Kidney (tissue), 14 donors: ENCODE results near the gene CCDC34. TPM values are rescaled to one million over a fixed set of nuclear protein-coding genes. Genes with fewer than 3 reads are reported as not detected.
"Not testable (repeated sequence)": the region's sequence is repeated elsewhere in the genome, so short reads cannot be mapped to it uniquely, and the experiment has no call there.

Experiments used
- DNase-seq, 5 donors: peaks; one replicate each; pipeline ENCODE4 v3.0.0-alpha.2; 2013 to 2020
- FAIRE-seq: peaks from 2 replicates; lab custom pipeline; 2012; peaks lifted over from hg19 to GRCh38; lab: Jason Lieb, UNC
- H3K27ac ChIP-seq, 2 donors: one replicate each; pipeline ENCODE4 v1.7.0; 2013; ENCODE audit warnings: low read depth in 2 of 2, low read length in 2 of 2, inconsistent platforms in 1 of 2
- H3K27me3 ChIP-seq: one replicate; pipeline ENCODE4 v1.7.1; 2013; ENCODE audit warnings: low read length, inconsistent platforms; ENCODE audit not compliant: control insufficient read depth, insufficient read depth
- H3K36me3 ChIP-seq, 3 donors: one replicate each; pipeline versions ENCODE4 v1.7.0 to v1.7.1; 2013; ENCODE audit warnings: low read length in 3 of 3, control low read depth in 1 of 3, inconsistent platforms in 1 of 3; ENCODE audit not compliant: insufficient read depth in 3 of 3, control insufficient read depth in 2 of 3
- H3K4me1 ChIP-seq, 3 donors: one replicate each; pipeline versions ENCODE4 v1.7.0 to v1.7.1; 2013; ENCODE audit warnings: low read length in 3 of 3, inconsistent platforms in 1 of 3, low read depth in 1 of 3; ENCODE audit not compliant: control insufficient read depth in 2 of 3, insufficient read depth in 2 of 3
- H3K4me3 ChIP-seq, 3 donors: one replicate each; pipeline versions ENCODE4 v1.7.0 to v1.8.1; 2013; ENCODE audit warnings: low read length in 3 of 3, control low read depth in 1 of 3, inconsistent platforms in 1 of 3
- H3K9ac ChIP-seq, 3 donors: one replicate each; pipeline versions ENCODE4 v1.7.0 to v1.7.1; 2013; ENCODE audit warnings: low read length in 3 of 3, control low read depth in 1 of 3, inconsistent platforms in 1 of 3
- H3K9me3 ChIP-seq, 3 donors: one replicate each; pipeline versions ENCODE4 v1.7.0 to v1.7.1; 2013; ENCODE audit warnings: low read length in 3 of 3, control low read depth in 1 of 3, inconsistent platforms in 1 of 3; ENCODE audit not compliant: control insufficient read depth in 2 of 3, insufficient read depth in 1 of 3
- intact Hi-C: fragments of 100-400 bp; cut with DNase I; formaldehyde crosslinking; loops from one replicate; pipeline ENCODE4 v1.11.1; 2022
- polyA plus RNA-seq: library from polyadenylated mRNA; stranded (reverse); fragments of 350-450 nt; fragmentation: Illumina TruSeq; extraction: RNeasy Lipid Tissue Mini Kit (QIAGEN cat#74804); gene quantifications from one replicate; pipeline ENCODE4 v1.2.3, GENCODE V29; 2014; ENCODE audit warnings: low read depth, low replicate concordance; ENCODE audit not compliant: insufficient read depth
- total RNA-seq: library from RNA; stranded (reverse); fragmentation: NEBNext Ultra II Directional; extraction: Animal tissue kit (Norgen Biotek cat#: 25700); gene quantifications from one replicate; pipeline ENCODE4 v1.2.1, GENCODE V29; 2021
- TF ChIP-seq, protein P1 (sequence below): IDR thresholded peaks from 3 replicates; pipeline ENCODE4 v1.5.1; 2012; ENCODE audit warnings: mild to moderate bottlenecking, moderate library complexity, borderline replicate concordance; ENCODE audit not compliant: insufficient read depth; ENCODE audit errors: extremely low read depth
- donor health status: control.
- donor health status: control.
- donor health status: control.
- donor health status: control.
- donor health status: control.
- donor health status: DM: yes; HTN: yes; CAD: no.
- donor health status: Normal renal cell carcinoma (clear cell type).

Gene CCDC34
- total and polyA plus RNA-seq, 2 donors from 2014 or later: 5.4 to 6.0 TPM

DNA sequence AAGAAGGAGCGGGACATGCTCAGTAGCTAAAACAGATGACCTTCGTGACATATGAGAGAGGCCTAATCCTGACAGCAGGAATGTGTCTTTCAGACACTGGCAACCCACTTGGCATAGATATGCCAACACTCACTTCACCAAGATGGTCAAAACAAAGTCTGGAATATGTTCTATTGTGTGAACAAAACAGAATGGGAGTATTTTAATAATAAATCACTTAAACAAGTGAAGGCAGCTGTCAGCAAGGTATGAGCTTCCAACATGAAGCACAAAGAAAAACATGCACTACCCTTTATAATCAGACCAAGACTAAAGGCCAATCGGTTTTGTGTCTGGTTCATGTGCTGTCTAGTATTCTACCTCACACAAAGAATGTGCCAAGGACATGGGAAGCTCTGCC, 23.1 kb downstream of the CCDC34 start:
- Histone ChIP-seq H3K36me3 (no peaks in the 10 kb centered on the region), H3K9me3 (no peaks in the 10 kb centered on the region), H3K27ac (no peak overlapping the region), H3K27me3 (no peaks in the 10 kb centered on the region), H3K9ac (no peak overlapping the region), H3K4me3 (no peak overlapping the region), H3K4me1 (no peaks in the 10 kb centered on the region)
- TF ChIP-seq, protein P1, sequence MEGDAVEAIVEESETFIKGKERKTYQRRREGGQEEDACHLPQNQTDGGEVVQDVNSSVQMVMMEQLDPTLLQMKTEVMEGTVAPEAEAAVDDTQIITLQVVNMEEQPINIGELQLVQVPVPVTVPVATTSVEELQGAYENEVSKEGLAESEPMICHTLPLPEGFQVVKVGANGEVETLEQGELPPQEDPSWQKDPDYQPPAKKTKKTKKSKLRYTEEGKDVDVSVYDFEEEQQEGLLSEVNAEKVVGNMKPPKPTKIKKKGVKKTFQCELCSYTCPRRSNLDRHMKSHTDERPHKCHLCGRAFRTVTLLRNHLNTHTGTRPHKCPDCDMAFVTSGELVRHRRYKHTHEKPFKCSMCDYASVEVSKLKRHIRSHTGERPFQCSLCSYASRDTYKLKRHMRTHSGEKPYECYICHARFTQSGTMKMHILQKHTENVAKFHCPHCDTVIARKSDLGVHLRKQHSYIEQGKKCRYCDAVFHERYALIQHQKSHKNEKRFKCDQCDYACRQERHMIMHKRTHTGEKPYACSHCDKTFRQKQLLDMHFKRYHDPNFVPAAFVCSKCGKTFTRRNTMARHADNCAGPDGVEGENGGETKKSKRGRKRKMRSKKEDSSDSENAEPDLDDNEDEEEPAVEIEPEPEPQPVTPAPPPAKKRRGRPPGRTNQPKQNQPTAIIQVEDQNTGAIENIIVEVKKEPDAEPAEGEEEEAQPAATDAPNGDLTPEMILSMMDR: no peak
- intact Hi-C loops: no loop called here
- FAIRE-seq (no peak), DNase-seq (no peak)

DNA sequence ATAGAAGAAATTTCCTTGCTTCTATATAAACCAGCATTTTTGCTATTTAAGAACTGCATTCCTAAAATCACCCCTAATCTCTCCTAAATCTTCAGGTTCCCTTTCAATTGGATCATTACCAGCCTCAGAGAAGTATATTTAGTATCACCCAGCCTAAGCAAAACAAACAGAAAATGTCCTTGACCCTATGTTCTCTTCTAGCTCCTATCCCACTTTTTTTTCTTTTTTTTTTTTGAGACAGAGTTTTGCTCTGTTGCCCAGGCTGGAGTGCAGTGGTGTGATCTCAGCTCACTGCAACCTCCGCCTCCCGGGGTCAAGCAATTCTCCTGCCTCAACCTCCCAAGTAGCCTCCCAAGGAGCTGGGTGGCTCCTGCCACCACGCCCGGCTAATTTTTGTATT, 28.3 kb downstream of the CCDC34 start:
- H3K9me3 ChIP-seq, H3K27me3 ChIP-seq, DNase-seq, H3K27ac ChIP-seq, H3K4me1 ChIP-seq, H3K4me3 ChIP-seq, H3K9ac ChIP-seq, FAIRE-seq, H3K36me3 ChIP-seq, intact Hi-C loops: not testable (repeated sequence)

DNA sequence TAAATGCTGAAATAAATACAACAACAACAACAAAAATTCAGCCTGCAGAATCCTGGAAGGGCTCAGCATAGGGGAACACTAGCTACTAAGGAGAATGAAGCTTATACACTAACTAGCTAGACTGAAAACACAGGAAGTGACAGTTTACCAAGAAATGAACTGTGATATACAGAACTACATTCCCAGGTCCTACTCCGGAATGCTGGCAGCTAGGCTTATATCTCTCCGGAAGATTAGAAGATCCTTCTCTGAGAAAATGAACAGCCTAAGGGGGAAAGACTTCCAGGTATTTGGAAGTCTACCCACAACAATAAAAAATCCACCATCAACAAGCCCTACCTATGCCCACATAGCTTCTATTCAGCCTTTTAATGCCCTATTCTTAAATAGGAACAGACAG, 31.0 kb downstream of the CCDC34 start:
- H3K9ac ChIP-seq: no peak overlapping the region
- intact Hi-C loops: no loop called here
- no peaks in the 10 kb centered on the region for H3K27me3 ChIP-seq
- H3K4me3 ChIP-seq: no peak overlapping the region
- H3K27ac ChIP-seq: no peak overlapping the region
- TF ChIP-seq, protein P1: no peak
- no peak for DNase-seq
- no peaks in the 10 kb centered on the region for H3K9me3 ChIP-seq
- no peaks in the 10 kb centered on the region for H3K4me1 ChIP-seq
- no peak for FAIRE-seq
- no peaks in the 10 kb centered on the region for H3K36me3 ChIP-seq

DNA sequence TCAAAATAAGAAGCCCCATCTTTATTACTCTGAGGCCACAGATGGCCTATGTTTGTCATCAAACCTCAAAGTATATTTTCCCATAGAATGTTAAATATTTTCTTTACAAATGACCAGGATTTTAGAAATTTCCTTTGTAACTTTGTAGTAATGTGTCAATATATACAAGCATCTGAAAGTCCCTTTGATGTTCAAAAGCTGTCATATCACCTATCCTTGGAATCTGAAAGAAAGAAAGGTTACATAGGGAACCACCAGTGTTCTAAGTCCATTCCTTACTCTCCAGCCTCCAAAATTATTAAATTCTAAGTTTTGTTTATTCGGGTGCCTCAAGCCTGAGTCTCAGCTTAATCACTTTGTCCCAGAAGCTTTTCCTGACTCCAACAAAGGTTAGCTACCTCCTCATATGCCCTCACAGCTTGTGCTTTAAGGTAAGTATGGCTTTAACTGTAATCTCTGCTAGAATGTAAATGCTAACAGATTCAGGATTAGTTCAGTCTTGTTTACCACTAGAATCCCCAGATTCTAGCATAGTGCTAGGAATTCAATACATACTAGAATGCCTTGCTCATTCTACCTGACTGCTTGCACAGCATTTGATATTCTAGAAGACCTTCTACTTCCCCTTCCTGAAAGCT, 32.3 kb downstream of the CCDC34 start:
- Histone ChIP-seq H3K27me3 (no peaks in the 10 kb centered on the region), H3K36me3 (no peaks in the 10 kb centered on the region), H3K4me1 (no peaks in the 10 kb centered on the region), H3K9ac (no peak overlapping the region), H3K9me3 (no peaks in the 10 kb centered on the region), H3K4me3 (no peak overlapping the region), H3K27ac (no peak overlapping the region)
- DNase-seq (no peak), FAIRE-seq (no peak)
- intact Hi-C loops: no loop called here
- TF ChIP-seq, protein P1: no peak
